Calu3 (cell line): ENCODE data around the gene PPP2R2C. TPM values are rescaled to one million over a fixed set of nuclear protein-coding genes. Genes with fewer than 3 reads are reported as not detected.

ENCODE experiments used
- BruUV-seq: library from RNA; stranded (reverse); fragments of 400-500 nt; replicated peaks from 2 replicates; lab custom pipeline; 2021; lab: Mats Ljungman, UMichigan
- CTCF ChIA-PET: fragments of 300-600 bp; sonication (Branson Sonifier 250); formaldehyde crosslinking; loops from one replicate; lab custom pipeline; 2022; ENCODE audit warnings: antibody characterized with exemption; lab: Charles Lee
- DNase-seq: peaks from one replicate; pipeline ENCODE4 v3.0.0; 2022
- H3K27ac Mint-ChIP-seq: one replicate; pipeline ENCODE4 v1.8.0; 2022; ENCODE audit warnings: mixed read lengths; ENCODE audit not compliant: unreplicated experiment
- H3K27me3 Mint-ChIP-seq: one replicate; pipeline ENCODE4 v1.8.0; 2022; ENCODE audit warnings: mixed read lengths; ENCODE audit not compliant: unreplicated experiment
- H3K36me3 Mint-ChIP-seq: one replicate; pipeline ENCODE4 v1.8.0; 2022; ENCODE audit warnings: mild to moderate bottlenecking, moderate library complexity, mixed read lengths; ENCODE audit not compliant: insufficient read depth, unreplicated experiment
- H3K4me1 Mint-ChIP-seq: one replicate; pipeline ENCODE4 v1.8.0; 2022; ENCODE audit warnings: mild to moderate bottlenecking, low read depth, mixed read lengths; ENCODE audit not compliant: unreplicated experiment
- H3K4me3 Mint-ChIP-seq: one replicate; pipeline ENCODE4 v1.8.0; 2022; ENCODE audit warnings: mild to moderate bottlenecking, low read depth, moderate library complexity, mixed read lengths; ENCODE audit not compliant: unreplicated experiment
- H3K9me3 Mint-ChIP-seq: one replicate; pipeline ENCODE4 v1.8.0; 2022; ENCODE audit warnings: low read depth, mixed read lengths; ENCODE audit not compliant: unreplicated experiment
- intact Hi-C: fragments of 100-400 bp; cut with micrococcal nuclease; formaldehyde crosslinking; loops from one replicate; pipeline ENCODE4 v1.10.0; 2022; ENCODE audit not compliant: unreplicated experiment
- total RNA-seq: library from RNA; stranded (reverse); gene quantifications from 2 replicates; pipeline ENCODE4 v1.2.3, GENCODE V29; 2022
- TF ChIP-seq, protein P1 (sequence below): fragments of 200-600 bp; IDR thresholded peaks from one replicate; pipeline ENCODE4 v1.8.0; 2022; ENCODE audit warnings: antibody characterized with exemption; ENCODE audit not compliant: unreplicated experiment

Gene PPP2R2C
- total RNA-seq, 1 experiment from 2014 or later = 9.4 TPM

DNA sequence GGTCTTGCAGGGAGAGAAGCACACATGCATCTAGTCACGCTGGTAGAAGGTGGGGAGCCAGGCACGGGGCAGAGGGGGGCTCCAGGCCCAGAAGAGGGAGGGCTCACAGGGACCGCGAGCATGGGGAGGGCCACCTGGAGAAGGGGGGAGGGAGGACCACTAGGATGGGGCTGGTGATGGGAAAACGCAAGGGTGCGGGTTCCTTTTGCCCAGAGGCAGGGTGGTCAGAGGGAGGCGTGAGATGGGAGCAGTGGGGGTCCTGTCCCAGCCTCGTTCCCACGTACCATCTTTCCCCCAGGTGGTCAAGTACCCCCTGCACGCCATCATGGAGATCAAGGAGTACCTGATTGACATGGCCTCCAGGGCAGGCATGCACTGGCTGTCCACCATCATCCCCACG, 172.1 kb downstream of the PPP2R2C start:
- H3K9me3 Mint-ChIP-seq = no peaks in the 10 kb centered on the region
- CTCF ChIA-PET = no interaction called here
- H3K27me3 Mint-ChIP-seq = no peaks in the 10 kb centered on the region
- BruUV-seq = no TSS peak
- TF ChIP-seq, protein P1, sequence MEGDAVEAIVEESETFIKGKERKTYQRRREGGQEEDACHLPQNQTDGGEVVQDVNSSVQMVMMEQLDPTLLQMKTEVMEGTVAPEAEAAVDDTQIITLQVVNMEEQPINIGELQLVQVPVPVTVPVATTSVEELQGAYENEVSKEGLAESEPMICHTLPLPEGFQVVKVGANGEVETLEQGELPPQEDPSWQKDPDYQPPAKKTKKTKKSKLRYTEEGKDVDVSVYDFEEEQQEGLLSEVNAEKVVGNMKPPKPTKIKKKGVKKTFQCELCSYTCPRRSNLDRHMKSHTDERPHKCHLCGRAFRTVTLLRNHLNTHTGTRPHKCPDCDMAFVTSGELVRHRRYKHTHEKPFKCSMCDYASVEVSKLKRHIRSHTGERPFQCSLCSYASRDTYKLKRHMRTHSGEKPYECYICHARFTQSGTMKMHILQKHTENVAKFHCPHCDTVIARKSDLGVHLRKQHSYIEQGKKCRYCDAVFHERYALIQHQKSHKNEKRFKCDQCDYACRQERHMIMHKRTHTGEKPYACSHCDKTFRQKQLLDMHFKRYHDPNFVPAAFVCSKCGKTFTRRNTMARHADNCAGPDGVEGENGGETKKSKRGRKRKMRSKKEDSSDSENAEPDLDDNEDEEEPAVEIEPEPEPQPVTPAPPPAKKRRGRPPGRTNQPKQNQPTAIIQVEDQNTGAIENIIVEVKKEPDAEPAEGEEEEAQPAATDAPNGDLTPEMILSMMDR = no peak
- no peaks in the 10 kb centered on the region for H3K4me1 Mint-ChIP-seq
- H3K4me3 Mint-ChIP-seq = no peak overlapping the region
- DNase-seq = no peak
- H3K27ac Mint-ChIP-seq = no peak overlapping the region
- intact Hi-C loops = no loop called here
- no peaks in the 10 kb centered on the region for H3K36me3 Mint-ChIP-seq

DNA sequence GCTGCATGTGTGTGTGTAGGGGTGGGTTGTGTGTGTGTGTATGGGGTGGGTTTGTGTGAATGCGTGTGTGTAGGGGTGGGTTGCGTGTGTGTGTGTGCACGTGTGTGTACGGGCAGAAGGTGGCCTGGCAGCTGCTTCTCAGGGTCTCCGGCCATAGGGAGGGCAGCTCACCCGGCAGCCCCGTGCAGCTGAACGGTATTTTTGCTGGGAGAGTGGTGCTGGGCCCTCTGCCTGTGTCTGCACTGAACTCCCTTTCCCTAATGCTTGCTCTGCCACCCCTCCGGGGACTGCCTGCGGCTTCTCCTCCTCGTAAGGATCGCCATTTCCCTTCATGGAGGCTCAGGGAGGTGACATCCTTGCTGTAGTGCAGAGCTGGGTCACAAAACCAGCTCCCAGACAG, 172.5 kb downstream of the PPP2R2C start:
- no peaks in the 10 kb centered on the region for H3K27me3 Mint-ChIP-seq
- peaks cover 3% of the 10 kb centered on the region for H3K36me3 Mint-ChIP-seq
- H3K4me3 Mint-ChIP-seq = no peak overlapping the region
- CTCF ChIA-PET = no interaction called here
- no peak for DNase-seq
- no peaks in the 10 kb centered on the region for H3K9me3 Mint-ChIP-seq
- no TSS peak for BruUV-seq
- TF ChIP-seq, protein P1 = no peak
- H3K4me1 Mint-ChIP-seq = no peaks in the 10 kb centered on the region
- intact Hi-C loops = no loop called here
- no peak overlapping the region for H3K27ac Mint-ChIP-seq

GRCh38 chr4:6298852-6299251, 173.6 kb downstream of the PPP2R2C start:
- BruUV-seq = no TSS peak
- H3K27ac Mint-ChIP-seq = no peak overlapping the region

GRCh38 chr4:6298035-6298434, 174.4 kb downstream of the PPP2R2C start:
- Mint-ChIP-seq H3K27ac (no peak overlapping the region), H3K36me3 (peaks cover 3% of the 10 kb centered on the region)
- CTCF ChIA-PET = no interaction called here

More at GRCh38 chr4:6298852-6299251, 173.6 kb downstream of the PPP2R2C start:
- CTCF ChIA-PET = no interaction called here
- Mint-ChIP-seq H3K9me3 (no peaks in the 10 kb centered on the region), H3K36me3 (peaks cover 3% of the 10 kb centered on the region), H3K4me3 (no peak overlapping the region), H3K27me3 (no peaks in the 10 kb centered on the region), H3K4me1 (no peaks in the 10 kb centered on the region)
- no peak for DNase-seq
- TF ChIP-seq, protein P1 = no peak
- intact Hi-C loops = no loop called here

More at GRCh38 chr4:6298035-6298434, 174.4 kb downstream of the PPP2R2C start:
- H3K9me3 Mint-ChIP-seq = no peaks in the 10 kb centered on the region
- BruUV-seq = no TSS peak
- no peaks in the 10 kb centered on the region for H3K4me1 Mint-ChIP-seq
- no peak overlapping the region for H3K4me3 Mint-ChIP-seq
- intact Hi-C loops = no loop called here
- TF ChIP-seq, protein P1 = no peak
- no peak for DNase-seq
- no peaks in the 10 kb centered on the region for H3K27me3 Mint-ChIP-seq
